ENCODE data around the gene OGDH.

DNA sequence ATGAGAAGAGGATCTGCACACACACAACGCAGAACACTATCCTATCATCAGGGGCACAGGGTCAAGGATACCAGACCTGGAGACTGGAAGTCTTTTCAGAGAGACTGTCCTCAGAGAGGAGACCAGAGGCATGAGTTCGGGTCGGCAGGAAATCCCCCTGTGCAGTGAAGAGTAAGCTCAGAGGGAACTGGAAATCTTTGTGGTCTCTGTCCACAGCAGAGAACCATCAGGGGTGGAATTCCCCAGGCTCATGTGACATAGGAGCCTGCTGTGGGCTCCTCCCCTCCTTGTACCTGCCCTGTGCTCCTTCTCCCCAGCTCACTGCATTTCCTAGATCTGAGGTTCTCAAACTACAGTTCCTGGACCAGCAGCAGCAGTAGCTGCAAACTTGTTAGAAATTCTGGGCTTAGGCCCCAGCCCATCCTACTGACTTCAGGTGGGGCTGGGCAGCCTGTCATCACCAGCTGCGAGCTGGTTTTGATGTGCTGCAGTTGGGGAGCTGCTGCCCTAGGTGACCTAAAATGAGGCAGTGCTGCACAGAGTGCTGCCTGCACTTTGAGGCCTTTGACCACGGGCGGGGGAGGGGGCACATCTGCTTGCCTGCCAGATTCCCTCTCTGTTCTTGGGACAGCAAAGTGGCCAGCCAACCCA is 144.6 kb downstream of the OGDH start:
- no peak for TF ChIP-seq POLR2A (IDR thresholded peaks at IDR 0.05)
- TF ChIP-seq, protein P1, sequence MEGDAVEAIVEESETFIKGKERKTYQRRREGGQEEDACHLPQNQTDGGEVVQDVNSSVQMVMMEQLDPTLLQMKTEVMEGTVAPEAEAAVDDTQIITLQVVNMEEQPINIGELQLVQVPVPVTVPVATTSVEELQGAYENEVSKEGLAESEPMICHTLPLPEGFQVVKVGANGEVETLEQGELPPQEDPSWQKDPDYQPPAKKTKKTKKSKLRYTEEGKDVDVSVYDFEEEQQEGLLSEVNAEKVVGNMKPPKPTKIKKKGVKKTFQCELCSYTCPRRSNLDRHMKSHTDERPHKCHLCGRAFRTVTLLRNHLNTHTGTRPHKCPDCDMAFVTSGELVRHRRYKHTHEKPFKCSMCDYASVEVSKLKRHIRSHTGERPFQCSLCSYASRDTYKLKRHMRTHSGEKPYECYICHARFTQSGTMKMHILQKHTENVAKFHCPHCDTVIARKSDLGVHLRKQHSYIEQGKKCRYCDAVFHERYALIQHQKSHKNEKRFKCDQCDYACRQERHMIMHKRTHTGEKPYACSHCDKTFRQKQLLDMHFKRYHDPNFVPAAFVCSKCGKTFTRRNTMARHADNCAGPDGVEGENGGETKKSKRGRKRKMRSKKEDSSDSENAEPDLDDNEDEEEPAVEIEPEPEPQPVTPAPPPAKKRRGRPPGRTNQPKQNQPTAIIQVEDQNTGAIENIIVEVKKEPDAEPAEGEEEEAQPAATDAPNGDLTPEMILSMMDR (IDR thresholded peaks at IDR 0.05): no peak
